HG03196 (cell line): ENCODE results near the gene DTX1.
"Not testable (repeated sequence)": the region's sequence is repeated elsewhere in the genome, so short reads cannot be mapped to it uniquely, and the experiment has no call there.

Experiments
- ATAC-seq: cut with Tn5 transposase; IDR thresholded peaks from one replicate; pipeline ENCODE4 v1.9.1; 2021; ENCODE audit not compliant: unreplicated experiment

Gene DTX1

DNA sequence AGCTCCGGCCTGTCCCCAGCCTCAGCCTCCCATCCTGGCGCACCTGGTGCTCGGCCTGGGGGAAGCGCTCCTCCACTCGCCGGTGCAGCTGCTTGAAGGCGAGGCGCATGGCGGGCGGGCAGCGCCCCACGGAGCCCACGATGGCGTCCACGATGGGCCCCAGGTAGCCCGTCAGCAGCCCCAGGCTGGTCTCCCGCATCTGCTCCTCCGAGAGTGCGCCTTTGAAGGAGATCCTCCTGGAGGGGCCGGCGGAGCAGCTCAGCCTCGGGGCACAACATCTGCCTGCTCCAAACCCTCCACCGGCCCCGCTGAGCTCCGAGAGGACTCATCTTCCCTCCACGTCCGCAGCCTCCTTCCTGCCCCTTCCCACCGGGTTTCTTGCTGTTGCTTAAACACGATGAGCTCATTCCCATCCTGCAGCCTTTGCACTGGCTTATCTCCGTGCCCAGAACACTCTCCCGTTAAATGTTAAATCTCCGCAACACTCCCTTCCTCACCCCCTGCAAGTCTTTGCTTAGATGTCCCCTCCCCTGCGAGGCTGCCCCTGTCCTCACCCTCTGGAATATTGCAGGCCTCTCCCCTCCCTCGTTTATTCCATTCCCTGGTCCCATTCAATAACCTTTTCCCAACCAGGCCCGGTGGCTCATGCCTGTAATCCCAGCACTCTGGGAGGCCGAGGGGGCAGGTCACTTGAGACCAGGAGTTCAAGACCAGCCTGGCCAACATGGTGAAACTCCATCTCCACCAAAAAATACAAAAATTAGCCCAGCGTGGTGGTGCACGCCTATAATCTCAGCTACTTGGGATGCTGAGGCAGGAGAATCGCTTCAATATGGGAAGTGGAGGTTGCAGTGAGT lies 55.7 kb downstream of the DTX1 start:
- no peak for ATAC-seq

DNA sequence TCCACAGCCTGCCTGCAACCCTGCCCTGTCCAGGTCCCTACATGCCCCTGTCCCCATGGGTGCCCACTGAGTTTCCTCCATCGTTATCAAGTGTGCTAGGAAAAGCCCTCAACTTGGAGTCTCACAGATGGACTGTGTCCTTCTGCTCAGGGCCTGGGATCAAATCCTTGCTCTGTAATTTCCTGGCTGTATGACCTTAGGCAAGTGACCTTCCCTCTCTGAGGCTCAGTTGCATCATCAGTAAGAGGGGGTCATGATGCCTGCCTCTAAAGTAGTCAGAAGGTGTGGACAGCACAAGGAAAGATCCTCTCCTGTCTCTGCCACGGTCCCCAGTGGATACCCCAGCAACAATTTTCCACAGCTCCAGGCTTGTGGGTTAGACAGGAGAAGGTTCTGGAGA lies 56.9 kb downstream of the DTX1 start:
- no peak for ATAC-seq

DNA sequence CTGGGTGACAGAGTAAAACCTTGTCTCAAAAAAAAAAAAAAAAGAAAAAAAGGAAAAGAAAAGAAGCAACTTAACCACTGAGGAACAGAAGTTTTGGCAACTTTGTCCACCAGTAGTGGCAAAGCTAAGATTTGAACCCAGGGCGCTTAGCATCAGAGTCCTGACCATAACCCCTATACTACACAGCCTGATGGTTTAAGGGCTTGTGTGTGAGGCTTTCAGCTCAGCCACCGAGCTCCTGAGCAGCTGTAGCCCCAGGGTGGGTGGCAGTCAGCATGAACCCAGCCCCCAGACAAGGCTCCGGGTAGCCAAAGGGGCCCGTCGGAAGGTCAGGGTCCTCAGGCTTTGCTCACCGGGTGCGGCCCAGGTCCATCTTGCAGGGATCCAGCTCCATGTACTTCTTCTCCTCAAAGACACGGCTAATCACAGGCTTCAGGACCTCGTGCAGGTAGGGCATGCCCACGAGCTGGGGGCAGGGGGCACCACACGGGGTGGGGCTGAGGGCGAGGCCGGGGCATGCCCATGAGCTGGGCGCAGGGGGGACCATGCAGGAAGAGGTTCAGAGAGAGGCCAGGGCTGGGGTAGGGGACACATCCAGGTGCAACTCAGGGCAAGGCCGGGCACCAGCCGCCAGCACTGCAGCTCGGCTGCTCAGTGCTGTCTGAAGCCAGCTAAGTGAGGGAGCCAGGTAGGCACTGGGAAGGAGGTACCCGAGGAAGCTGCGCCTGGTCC lies 58.1 kb downstream of the DTX1 start:
- no peak for ATAC-seq

DNA sequence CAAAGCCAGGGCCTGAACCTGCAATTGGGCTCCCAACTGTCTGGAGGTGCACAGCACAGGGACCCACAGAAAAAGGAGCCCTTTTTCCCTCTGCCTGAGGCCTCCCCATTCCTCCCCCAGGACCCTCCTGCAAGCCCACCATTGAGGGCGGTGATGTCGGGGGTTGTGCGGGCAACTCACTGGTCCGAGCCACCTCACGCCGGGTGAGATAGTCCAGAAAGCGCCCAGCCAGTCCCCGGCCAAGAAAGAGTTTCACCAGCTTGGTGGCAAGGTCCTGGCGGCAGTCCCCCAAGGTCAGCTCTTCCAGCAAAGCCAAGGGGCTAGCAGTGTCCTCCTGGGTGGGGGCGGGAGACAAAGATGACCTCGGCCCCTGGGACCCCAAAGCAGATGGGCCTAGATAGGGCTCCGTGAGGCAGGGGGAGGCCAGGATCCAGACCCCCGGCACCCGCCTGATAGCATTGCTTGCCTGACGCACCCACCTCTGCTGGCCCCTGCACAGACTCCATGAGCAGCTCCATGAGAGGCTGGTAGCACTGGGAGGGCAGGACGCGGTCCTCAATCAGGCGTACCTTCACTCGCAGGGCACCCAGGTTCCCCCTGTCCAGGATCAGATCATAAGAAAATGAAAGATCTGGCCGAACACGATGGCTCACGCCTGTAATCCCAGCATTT lies 59.1 kb downstream of the DTX1 start:
- no peak for ATAC-seq

DNA sequence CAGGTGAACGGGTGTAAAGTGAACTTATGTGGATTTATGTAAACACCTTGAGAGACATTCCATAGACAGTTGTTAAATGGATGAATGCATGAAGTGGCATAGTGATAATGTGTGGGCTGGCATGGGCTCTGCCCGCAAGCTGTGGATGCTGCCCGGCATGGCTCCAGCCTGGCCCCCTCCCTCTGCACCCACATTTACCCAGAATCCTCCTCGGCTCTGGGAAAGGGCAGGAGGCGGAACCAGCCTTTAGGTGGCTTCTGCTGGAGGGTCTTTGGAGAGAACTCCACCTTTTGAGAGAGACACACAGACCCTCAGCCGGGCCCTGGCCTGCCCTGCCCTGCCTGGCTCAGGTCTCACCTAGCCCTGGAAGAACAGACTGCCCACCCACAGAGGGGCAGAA lies 60.3 kb downstream of the DTX1 start:
- ATAC-seq: no peak

DNA sequence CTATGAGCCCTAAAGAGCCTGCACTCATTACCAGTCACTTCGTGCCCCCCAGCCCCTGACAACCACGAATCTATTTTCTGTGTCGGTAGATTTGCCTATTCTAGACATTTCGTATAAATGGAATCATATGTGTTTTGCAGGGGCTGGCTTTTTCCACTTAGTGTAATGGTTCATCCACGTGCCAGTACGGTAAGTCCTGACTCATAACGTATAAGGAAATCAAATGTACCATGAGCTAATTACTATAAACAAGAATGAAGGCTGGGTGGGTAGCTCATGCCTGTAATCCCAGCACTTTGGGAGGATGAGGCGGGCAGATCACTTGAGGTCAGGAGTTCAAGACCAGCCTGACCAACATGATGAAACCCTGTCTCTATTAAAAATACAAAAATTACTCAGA lies 61.2 kb downstream of the DTX1 start:
- not testable (repeated sequence) for ATAC-seq

DNA sequence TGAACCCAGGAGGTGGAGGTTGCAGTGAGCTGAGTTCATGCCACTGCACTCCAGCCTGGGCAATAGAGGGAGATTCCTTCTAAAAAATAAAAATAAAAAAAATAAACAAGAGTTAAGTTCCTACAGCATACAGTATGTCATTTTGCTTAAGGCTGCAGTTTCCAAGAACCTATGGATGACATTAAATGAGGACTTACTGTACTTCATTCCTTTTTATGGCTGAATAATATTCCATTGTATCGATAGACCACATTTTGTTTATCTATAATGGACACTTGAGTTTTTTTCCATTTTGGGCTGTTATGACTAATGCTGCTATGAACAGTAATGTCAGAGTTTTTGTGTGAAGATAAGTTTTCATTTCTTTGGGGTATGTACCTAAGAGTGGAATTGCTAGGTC lies 61.6 kb downstream of the DTX1 start:
- ATAC-seq: no peak

DNA sequence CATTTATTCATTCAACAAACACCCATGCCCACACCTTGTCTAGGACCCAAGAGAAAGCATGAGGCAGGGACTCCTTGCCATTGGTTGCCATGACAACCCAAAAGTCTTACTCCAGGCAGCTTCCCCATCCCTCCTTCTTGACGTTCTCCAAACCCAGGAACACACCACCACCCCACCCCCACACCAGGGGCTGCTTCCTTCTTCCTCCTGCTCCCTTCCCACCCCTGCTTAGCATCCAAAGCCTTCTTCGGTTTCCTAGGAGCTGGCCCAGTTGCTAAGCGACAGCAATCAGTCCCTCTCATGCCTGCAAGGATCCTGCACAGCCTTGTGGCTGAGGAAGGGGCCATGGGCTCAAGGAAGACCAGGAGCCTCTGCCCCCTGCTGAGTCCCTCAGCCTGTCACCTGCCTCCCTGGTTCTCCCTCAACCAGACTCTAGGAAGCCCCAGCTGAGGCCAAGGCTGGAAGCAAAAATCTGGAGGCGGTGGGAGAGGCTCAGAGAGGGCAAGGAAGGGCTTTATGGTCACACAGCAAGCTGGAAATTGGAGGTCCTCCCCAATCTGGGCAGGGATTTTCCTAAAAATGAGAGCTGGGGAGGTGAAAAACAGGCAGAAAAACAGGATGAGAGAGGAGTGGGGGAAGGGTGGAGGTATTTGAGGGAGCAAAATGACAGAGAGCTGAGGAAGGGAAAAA lies 63.6 kb downstream of the DTX1 start:
- ATAC-seq: no peak

DNA sequence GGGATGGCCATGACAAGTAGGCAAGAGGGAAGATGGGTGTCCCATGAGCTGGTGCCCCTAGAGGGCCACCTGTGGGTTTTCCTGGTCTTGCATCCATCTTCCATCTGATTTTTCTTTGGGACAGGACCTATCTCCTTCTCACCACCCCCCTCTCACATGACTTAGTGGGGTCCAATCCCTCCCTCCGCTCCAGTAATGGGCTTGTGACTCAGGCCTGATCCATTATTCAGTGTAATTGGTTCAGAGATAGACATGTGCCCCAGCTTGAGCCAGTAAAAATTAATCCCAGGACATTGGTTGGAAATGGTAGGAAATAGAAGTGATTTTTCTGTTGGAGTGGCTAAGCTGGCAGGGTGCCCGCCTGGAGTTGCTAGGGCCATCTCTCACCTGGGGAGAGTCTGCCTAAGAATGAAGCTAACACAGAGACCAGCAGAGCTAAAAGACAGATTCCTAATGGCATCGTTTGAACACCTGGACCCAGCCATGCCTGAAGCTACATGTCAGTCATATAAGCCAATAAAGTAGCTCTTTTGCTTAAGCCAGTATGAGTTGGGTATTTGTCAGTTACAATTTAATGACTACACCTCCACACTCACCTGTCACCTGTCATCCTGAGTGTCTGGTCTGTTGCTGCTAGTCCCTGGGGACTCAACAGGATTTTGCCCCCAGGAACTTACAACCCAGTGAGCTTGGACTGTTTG lies 64.3 kb downstream of the DTX1 start:
- ATAC-seq: no peak

DNA sequence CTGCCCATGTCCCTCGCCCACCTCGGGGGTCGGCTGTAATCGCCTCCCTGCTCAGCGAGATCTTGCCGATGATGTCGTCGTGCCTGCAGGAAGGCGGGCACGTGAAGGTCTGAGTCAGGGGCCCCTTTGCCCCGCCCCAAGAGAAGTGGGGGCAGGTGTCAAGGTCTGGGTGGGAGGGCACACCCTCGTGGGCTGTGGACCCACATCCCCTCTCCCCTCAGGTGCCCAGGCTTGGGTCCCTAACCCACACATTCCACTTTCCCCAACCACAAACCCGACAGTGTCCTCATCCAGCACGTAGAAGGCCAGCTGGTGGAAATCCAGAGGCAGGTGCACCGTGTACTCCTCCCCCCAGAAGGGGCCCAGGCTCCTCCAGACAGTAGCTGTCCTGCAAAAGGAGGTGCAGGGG lies 71.3 kb downstream of the DTX1 start:
- ATAC-seq: no peak

DNA sequence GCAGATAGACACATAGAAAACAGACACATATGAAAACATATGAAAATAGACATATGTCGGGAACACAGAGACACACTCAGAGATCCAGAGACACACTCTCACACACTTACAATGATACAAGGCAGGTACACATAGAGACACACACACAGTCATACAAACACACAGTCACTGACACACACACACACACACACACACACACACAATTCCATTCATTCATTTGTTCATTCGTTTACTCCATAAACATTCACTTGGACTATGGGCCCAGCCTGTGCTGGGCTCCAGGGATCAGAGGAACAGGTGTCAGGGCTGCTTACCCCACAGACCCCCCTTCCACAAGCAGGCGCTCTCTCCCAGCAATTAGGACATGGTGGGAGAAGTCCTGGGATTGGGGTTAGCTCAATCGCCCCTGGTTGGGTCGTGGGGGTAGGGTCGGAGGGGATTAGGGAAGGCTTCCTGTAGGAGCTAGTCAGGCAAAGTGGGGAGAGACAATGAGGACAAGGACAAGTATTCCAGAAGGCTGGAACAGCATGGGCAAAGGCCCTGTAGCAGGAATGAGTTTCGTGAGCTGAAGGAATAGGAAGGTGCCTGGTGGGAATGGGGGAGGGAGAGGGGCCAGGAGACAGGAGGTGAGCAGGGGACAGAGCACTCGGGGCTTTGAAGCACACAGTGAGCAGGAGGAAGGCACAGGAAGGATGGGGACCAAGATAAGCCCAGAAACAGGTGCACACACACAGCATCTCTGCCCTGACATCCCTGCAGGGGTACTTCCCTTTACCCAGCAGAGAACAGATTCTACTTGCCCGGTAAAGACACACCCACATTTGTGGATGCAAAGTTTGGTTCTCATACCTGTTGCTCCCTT lies 72.5 kb downstream of the DTX1 start:
- ATAC-seq: no peak

DNA sequence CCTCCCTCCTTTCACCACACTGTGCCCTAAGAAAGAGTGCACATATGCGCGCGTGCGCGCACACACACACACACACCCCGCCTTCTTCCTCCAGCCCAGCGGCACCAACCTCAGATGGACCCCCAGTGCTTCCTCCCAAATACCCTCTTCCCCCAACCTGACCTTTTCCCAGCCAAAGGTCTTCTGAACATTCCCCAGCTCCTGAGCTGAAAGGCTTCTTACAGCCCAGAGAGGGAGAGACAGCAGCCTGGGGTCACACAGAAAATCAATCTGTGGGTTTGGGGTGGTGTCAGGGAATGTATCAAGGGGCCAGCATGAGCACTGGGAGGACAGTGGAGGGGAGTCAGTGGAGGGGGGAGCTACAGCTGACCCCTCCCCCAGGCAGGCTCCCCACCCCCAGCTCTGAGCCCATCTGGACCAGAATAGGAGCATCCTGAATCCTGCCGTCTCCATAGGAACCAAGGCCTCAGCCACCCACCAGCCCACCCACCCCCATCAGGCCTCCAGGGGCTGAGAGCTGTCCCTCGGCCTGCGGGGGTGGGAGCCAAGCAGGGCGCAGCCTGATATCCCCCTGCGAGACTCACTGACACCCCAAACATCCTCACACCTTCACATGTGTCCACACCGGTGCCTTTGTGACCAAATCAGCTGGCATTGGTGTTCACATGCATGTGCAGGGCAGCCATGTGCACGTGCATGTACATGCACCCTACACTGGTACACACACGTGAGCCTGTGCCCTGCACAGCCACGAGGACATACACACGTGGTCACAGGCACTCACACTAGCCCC lies 73.3 kb downstream of the DTX1 start:
- no peak for ATAC-seq

DNA sequence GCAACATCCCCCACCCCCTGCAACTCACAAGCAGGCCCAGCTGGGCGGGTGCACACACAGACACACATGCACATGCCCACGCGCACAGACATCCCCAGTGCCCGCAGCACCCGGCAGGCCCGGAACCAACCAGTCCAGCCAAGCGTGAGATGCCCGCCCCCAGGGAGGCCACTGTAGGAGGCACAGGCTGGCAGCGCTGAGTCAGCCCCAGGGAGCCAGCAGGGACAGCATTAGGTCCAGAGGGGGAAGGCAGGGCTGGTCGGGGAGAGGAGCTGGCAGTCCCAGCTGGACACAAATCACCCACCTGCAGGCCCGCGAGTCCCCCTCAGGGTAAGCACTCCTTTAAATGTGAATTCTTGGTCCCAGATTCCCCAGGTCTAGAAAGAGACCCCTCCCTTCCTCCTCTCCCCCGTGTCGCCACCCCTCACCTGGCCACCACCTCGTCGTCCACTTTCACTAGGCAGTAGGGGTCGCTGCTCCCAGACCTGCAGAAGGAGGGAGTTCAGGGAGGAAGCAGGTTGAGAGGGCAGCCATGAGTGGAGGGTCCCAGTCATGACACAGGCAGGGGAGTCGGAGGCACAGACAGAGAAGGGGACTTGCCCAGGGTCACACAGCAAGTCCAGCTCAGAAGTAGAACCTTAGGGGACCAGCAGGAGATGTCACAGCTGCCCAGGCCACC lies 74.1 kb downstream of the DTX1 start:
- no peak for ATAC-seq

DNA sequence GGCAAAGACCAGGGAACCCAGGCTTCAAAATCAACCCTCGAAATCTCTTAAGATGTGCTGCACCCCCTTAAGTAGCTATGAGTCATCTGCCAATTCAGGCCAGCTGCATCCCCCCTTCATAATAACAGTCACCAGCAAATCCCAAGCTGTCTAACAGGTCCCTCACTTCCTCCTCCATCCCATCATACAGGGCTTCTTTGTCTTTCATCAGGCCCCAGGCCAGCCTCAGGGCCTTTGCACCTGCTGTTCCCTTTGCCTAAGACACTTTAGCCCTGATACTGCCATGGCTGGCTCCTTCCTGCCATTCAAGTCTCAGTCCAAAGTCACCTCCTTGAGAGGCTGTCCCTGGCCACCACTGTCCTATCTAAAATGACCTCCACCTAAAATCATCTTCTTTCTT lies 75.0 kb downstream of the DTX1 start:
- no peak for ATAC-seq

DNA sequence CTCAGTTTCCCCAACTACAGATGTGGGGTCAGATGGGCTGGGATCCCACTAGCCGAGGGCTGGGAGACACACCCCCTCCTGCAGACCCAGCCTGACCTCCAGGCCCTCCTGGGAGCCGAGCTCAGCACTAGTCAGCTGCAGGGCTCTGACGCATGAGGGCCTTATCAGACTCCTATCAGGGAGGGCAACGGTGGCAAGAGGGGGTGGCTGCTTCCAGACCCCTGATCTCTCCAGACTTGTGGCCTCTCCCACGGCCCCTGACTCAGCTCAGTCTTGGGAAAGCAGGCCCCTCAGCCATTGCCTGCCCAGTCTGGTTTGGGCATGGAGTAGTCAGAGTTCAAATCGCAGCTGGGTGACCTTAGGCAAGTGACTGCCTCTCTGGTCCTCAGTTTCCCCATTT lies 76.5 kb downstream of the DTX1 start:
- no peak for ATAC-seq

DNA sequence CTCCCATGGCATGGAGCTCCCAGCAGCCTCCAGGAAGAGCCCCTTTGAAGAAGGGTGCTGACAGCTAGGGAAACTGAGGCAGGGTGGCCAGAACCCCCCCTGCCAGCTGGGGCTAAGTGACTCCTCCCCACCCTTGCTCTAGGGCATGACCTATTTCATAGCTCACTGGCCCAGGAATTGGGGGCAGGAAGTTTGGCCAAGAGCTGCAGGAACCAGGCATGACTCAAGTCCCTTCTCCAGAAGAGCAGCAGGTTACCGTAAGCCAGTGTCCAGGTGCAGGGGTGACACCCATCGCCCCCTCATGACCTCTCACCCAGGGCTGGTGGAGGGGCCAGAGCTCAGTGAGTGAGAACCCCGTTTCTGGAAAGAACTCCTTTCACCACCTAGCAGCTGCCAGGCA lies 77.1 kb downstream of the DTX1 start:
- no peak for ATAC-seq

DNA sequence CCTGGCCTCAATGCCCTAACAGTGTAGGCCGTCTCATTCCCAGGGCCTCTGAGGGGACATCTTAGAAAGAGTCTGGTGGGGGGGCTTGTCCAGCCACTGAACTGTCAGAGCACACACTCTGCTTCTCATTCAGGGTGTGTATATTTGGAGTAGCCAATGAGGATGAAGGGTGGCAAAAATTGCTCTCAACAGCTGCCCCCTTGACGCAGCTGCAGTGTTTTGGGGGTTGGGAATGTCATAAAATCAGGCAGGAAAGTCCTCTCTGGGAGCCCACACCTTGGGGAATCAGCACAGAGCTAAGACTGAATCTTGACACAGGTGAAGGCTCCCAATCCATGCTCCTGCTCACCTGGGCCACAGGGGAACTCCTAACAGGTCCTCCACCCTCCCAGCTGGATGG lies 77.5 kb downstream of the DTX1 start:
- ATAC-seq: no peak

DNA sequence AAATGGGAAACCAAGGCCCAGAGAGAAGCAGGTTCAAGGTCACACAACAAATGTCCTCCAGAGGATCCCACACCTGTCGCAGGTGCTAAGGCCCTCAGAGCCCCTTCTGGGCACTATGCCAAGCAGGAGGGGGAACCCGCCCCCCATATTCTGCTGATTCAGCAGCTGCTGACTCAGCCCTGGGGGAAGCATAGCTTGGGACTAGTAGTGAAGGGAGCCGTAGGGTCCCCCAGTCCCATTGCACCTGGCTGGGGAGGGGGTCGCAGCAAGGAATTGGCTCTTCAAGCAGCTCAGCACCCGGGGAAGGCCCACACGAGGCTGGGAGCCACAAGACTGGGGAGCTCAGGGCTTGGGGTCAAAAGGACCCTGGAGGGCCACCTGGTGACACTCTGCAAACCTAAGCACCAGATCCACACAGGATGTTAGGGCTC lies 78.0 kb downstream of the DTX1 start:
- ATAC-seq: no peak
